Endothelial cell of umbilical vein (primary cell): Measurements from ENCODE around the gene RAPGEF3.

ENCODE experiments used
- EZH2 ChIP-seq: IDR thresholded peaks from 2 replicates; pipeline ENCODE4 v1.6.1; 2012; ENCODE audit warnings: borderline replicate concordance, low read depth, mild to moderate bottlenecking, moderate library complexity, low read length, inconsistent platforms; ENCODE audit not compliant: severe bottlenecking
- JUN ChIP-seq: IDR thresholded peaks from 2 replicates; pipeline ENCODE4 v1.6.1; 2011; ENCODE audit warnings: borderline replicate concordance, low read depth; ENCODE audit not compliant: insufficient read length, insufficient read depth
- MAX ChIP-seq: IDR thresholded peaks from 2 replicates; pipeline ENCODE4 v1.6.1; 2011; ENCODE audit not compliant: insufficient read depth, insufficient read length
- MYC ChIP-seq: IDR thresholded peaks from one replicate; pipeline ENCODE4 v1.6.1; 2011; ENCODE audit warnings: mild to moderate bottlenecking, low read depth, low read length
- POLR2A ChIP-seq: IDR thresholded peaks from 2 replicates; pipeline ENCODE4 v1.6.1; 2012; ENCODE audit warnings: low read depth, mild to moderate bottlenecking, control low read depth, low read length
- POLR2AphosphoS5 ChIP-seq: IDR thresholded peaks from 2 replicates; pipeline ENCODE4 v1.6.1; 2012; ENCODE audit warnings: low read depth, mild to moderate bottlenecking, control low read depth, low read length, moderate library complexity; ENCODE audit not compliant: insufficient read depth
- TF ChIP-seq, protein P1 (sequence below), 2 donors: IDR thresholded peaks; 1 replicate in 1 of 2; 2 replicates in 1 of 2; pipeline ENCODE4 v1.5.1; 2011; ENCODE audit warnings: low read length in 2 of 2, mild to moderate bottlenecking in 2 of 2, moderate library complexity in 2 of 2, control low read depth in 1 of 2, inconsistent platforms in 1 of 2, low read depth in 1 of 2; ENCODE audit not compliant: insufficient read depth in 1 of 2; ENCODE audit errors: extremely low read depth in 1 of 2

DNA sequence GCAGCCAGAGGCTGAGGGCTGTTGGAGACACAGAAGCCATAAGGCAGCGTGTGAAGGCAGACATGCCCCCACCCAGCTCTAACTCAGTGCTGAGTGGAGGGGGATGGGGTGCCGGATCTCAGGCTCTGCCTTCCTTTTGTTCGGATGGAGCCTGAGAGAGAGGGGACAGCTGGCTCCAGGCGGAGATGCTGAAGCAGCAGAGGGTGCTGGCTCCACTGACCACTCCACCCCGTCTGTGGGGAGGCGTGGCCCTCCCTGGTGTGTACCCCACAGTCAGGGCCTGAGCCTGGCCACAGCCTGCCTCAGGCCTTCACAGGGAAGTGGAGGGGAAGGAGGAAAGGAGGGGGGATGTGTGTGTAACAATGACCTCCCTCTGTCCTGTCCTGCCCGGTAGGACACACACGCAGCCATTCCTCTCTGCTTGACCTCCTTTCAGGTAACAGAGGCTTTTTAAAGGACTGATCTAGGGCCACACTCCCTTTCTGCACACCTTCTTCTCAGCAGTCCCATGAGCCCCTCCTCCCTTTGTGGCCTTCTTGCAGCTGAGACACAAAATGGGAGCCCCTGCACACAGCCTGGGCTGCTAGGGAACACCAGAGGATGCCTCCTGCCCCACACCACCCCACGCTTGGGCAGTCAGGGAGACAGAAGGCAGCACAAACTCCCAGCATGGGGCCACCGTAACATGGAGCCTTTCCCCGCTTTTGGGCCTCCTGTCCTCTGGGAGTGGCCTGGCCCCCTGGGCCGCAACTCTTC, 23.8 kb downstream of the RAPGEF3 start:
- TF ChIP-seq EZH2 (no peak), MAX (no peak), POLR2A (no peak), POLR2AphosphoS5 (no peak), JUN (no peak), MYC (no peak)
- TF ChIP-seq, protein P1, sequence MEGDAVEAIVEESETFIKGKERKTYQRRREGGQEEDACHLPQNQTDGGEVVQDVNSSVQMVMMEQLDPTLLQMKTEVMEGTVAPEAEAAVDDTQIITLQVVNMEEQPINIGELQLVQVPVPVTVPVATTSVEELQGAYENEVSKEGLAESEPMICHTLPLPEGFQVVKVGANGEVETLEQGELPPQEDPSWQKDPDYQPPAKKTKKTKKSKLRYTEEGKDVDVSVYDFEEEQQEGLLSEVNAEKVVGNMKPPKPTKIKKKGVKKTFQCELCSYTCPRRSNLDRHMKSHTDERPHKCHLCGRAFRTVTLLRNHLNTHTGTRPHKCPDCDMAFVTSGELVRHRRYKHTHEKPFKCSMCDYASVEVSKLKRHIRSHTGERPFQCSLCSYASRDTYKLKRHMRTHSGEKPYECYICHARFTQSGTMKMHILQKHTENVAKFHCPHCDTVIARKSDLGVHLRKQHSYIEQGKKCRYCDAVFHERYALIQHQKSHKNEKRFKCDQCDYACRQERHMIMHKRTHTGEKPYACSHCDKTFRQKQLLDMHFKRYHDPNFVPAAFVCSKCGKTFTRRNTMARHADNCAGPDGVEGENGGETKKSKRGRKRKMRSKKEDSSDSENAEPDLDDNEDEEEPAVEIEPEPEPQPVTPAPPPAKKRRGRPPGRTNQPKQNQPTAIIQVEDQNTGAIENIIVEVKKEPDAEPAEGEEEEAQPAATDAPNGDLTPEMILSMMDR (IDR thresholded peaks at IDR 0.05; ENCODE audit: extremely low read depth in 1 of 2, insufficient read depth in 1 of 2, low read depth in 1 of 2, low read length in 2 of 2) = no peak
